GM18517 (cell line): ENCODE measurements around the gene MYO3B.
"Not testable (repeated sequence)": the region's sequence is repeated elsewhere in the genome, so short reads cannot be mapped to it uniquely, and the experiment has no call there.

Experiments
- ATAC-seq: cut with Tn5 transposase; IDR thresholded peaks from one replicate; pipeline ENCODE4 v1.9.1; 2021; ENCODE audit warnings: mild to moderate bottlenecking, moderate library complexity; ENCODE audit not compliant: unreplicated experiment

MYO3B gene

GRCh38 chr2:170255971-170256370, 78.0 kb downstream of the MYO3B start:
- ATAC-seq: no peak

GRCh38 chr2:170258382-170258781, 80.4 kb downstream of the MYO3B start:
- ATAC-seq: no peak

- ATAC-seq: no peak
These were observed 82.2 kb downstream of the MYO3B start for GRCh38 chr2:170260188-170260587.

- no peak for ATAC-seq
These were observed 83.6 kb downstream of the MYO3B start for GRCh38 chr2:170261566-170261965.

GRCh38 chr2:170262343-170262742, 84.4 kb downstream of the MYO3B start:
- ATAC-seq: no peak

- ATAC-seq: no peak
These were observed 84.9 kb downstream of the MYO3B start for GRCh38 chr2:170262806-170263205.

GRCh38 chr2:170263728-170264521, 86.0 kb downstream of the MYO3B start:
- not testable (repeated sequence) for ATAC-seq

GRCh38 chr2:170264522-170264860, 86.5 kb downstream of the MYO3B start:
- ATAC-seq: no peak

- no peak for ATAC-seq
These were observed 86.9 kb downstream of the MYO3B start for GRCh38 chr2:170264865-170265264.

GRCh38 chr2:170265321-170265720, 87.4 kb downstream of the MYO3B start:
- no peak for ATAC-seq

GRCh38 chr2:170266358-170266757, 88.4 kb downstream of the MYO3B start:
- no peak for ATAC-seq

- no peak for ATAC-seq
These were observed 89.1 kb downstream of the MYO3B start for GRCh38 chr2:170267071-170267470.

GRCh38 chr2:170270278-170270864, 92.4 kb downstream of the MYO3B start:
- no peak for ATAC-seq

- no peak for ATAC-seq
These were observed 93.4 kb downstream of the MYO3B start for GRCh38 chr2:170271340-170271739.

GRCh38 chr2:170276056-170276455, 98.1 kb downstream of the MYO3B start:
- ATAC-seq: no peak

GRCh38 chr2:170276925-170277629, 99.1 kb downstream of the MYO3B start:
- no peak for ATAC-seq

- no peak for ATAC-seq
These were observed 100.0 kb downstream of the MYO3B start for GRCh38 chr2:170277951-170278350.

- ATAC-seq: not testable (repeated sequence)
These were observed 101.7 kb downstream of the MYO3B start for GRCh38 chr2:170279615-170280014.

- no peak for ATAC-seq
These were observed 104.9 kb downstream of the MYO3B start for GRCh38 chr2:170282851-170283250.

- no peak for ATAC-seq
These were observed 106.3 kb downstream of the MYO3B start for GRCh38 chr2:170284205-170284604.

- no peak for ATAC-seq
These were observed 110.9 kb downstream of the MYO3B start for GRCh38 chr2:170288859-170289258.

GRCh38 chr2:170291474-170291873, 113.5 kb downstream of the MYO3B start:
- no peak for ATAC-seq
